K562 (cell line): ENCODE data around the gene REM1. TPM values are rescaled to one million over a fixed set of nuclear protein-coding genes. Genes with fewer than 3 reads are reported as not detected.
"Not testable (repeated sequence)": the region's sequence is repeated elsewhere in the genome, so short reads cannot be mapped to it uniquely, and the experiment has no call there.

Experiments used
- ATAC-seq: fragments of 200-7000 bp; cut with Tn5 transposase; 3 replicates; pipeline ENCODE4 v1.9.1; 2020; ENCODE audit warnings: moderate library complexity
- BruUV-seq: library from RNA; stranded (reverse); fragments of 400-500 nt; replicated peaks from 2 replicates; lab custom pipeline; 2021; lab: Mats Ljungman, UMichigan
- CTCF ChIA-PET: fragments of 300-600 bp; formaldehyde crosslinking; extraction: SDS; loops from one replicate; lab custom pipeline; 2021; ENCODE audit warnings: low intra/inter-chr PET ratio; lab: Yijun Ruan, JAX
- POLR2A ChIA-PET: fragments of 300-600, 350-650 bp; sonication (Branson Sonifier 250); formaldehyde crosslinking; extraction: SDS; loops from one replicate; lab custom pipeline; 2021; ENCODE audit warnings: antibody characterized with exemption, inconsistent platforms; lab: Yijun Ruan, JAX
- DNase-seq, 4 experiments: peaks; one replicate each; pipeline versions ENCODE4 v3.0.0 to v3.0.0-alpha.2; 2011 to 2018; ENCODE audit warnings: low spot score in 3 of 4, mixed read lengths in 3 of 4; ENCODE audit errors: extremely low read depth in 1 of 4
- FAIRE-seq: peaks from 2 replicates; lab custom pipeline; 2011; peaks lifted over from hg19 to GRCh38; lab: Jason Lieb, UNC
- H2AFZ ChIP-seq: 2 replicates; pipeline ENCODE4 v1.6.0; 2011; ENCODE audit warnings: low read depth, low read length, control low read depth, inconsistent platforms
- H3K27ac ChIP-seq: fragments of 200-600 bp; 3 replicates; pipeline ENCODE4 v1.8.0; 2011; ENCODE audit warnings: low read depth, mild to moderate bottlenecking, control low read depth, inconsistent platforms, low read length, moderate library complexity, mixed read lengths; ENCODE audit errors: extremely low read depth
- H3K27me3 ChIP-seq, 2 experiments: fragments of 300-600 bp in 1 of 2; 2 replicates in 1 of 2; 3 replicates in 1 of 2; pipeline versions ENCODE4 v1.6.0 to v1.8.0; 2011; ENCODE audit warnings: inconsistent platforms in 2 of 2, low read length in 2 of 2, mild to moderate bottlenecking in 1 of 2, mixed read lengths in 1 of 2, moderate library complexity in 1 of 2; ENCODE audit not compliant: control insufficient read depth in 2 of 2, insufficient read depth in 2 of 2
- H3K36me3 ChIP-seq: fragments of 300-600 bp; 3 replicates; pipeline ENCODE4 v1.8.0; 2011; ENCODE audit warnings: mild to moderate bottlenecking, low read length, inconsistent platforms; ENCODE audit not compliant: control insufficient read depth, insufficient read depth
- H3K4me1 ChIP-seq, 2 experiments: fragments of 200-600 bp in 1 of 2; replicated peaks in 1 of 2; 2 replicates in 1 of 2; 3 replicates in 1 of 2; pipeline versions ENCODE4 v1.5.1 to v1.8.0; 2011; ENCODE audit warnings: inconsistent platforms in 2 of 2, low read length in 2 of 2, mild to moderate bottlenecking in 1 of 2, mixed read lengths in 1 of 2, moderate library complexity in 1 of 2; ENCODE audit not compliant: control insufficient read depth in 2 of 2, insufficient read depth in 2 of 2
- H3K4me2 ChIP-seq: 2 replicates; pipeline ENCODE4 v1.6.1; 2011; ENCODE audit warnings: low read length, control low read depth, inconsistent platforms, mixed read lengths; ENCODE audit not compliant: insufficient read depth
- H3K4me3 ChIP-seq: fragments of 200-600 bp; sonication (generic), shearing (Covaris generic); 2 replicates; pipeline ENCODE4 v1.5.1; 2016; ENCODE audit warnings: control low read depth, inconsistent platforms
- H3K79me2 ChIP-seq: fragments of 200-600 bp; 3 replicates; pipeline ENCODE4 v1.8.0; 2011; ENCODE audit warnings: low read length, inconsistent platforms; ENCODE audit not compliant: control insufficient read depth, insufficient read depth
- H3K9ac ChIP-seq, 2 experiments: 2 replicates each; pipeline versions ENCODE4 v1.6.0 to v1.6.1; 2011; ENCODE audit warnings: low read depth in 2 of 2, low read length in 2 of 2, control low read depth in 1 of 2, inconsistent platforms in 1 of 2, mild to moderate bottlenecking in 1 of 2, mixed read lengths in 1 of 2; ENCODE audit not compliant: insufficient read depth in 1 of 2
- H3K9me1 ChIP-seq: one replicate; pipeline ENCODE4 v1.6.0; 2011; ENCODE audit warnings: inconsistent platforms, mild to moderate bottlenecking, low read length, moderate library complexity; ENCODE audit not compliant: control insufficient read depth, insufficient read depth
- H3K9me3 ChIP-seq: replicated peaks from 2 replicates; pipeline ENCODE4 v1.5.1; 2011; ENCODE audit warnings: low read depth, low read length, inconsistent platforms; ENCODE audit not compliant: control insufficient read depth, insufficient read depth
- H4K20me1 ChIP-seq: replicated peaks from 2 replicates; pipeline ENCODE4 v1.6.1; 2011; ENCODE audit warnings: low read length, inconsistent platforms, mixed read lengths; ENCODE audit not compliant: control insufficient read depth, insufficient read depth
- WGBS: fragments of 100-300 bp; shearing (Covaris generic); methylation state at CpG from one replicate; pipeline ENCODE4 v1.1.6; 2016; ENCODE audit warnings: low coverage, mixed read lengths; ENCODE audit not compliant: insufficient coverage; ENCODE audit errors: missing lambda C conversion rate; 5-methylcytosine and 5-hydroxymethylcytosine counted together
- in situ Hi-C: fragments of 300-500 bp; cut with MboI; formaldehyde crosslinking; loops from 4 replicates; pipeline ENCODE4 v1.15.0; 2018; ENCODE audit warnings: inconsistent platforms, mixed read lengths
- intact Hi-C: fragments of 100-400 bp; cut with micrococcal nuclease; formaldehyde crosslinking; loops from 2 replicates; pipeline ENCODE4 v1.14.2; 2022
- polyA plus RNA-seq, 8 experiments: library from polyadenylated mRNA; depleted of rRNA in 4 of 8; stranded (reverse) in 5 of 8; unstranded in 3 of 8; fragments of >200 nt; fragmentation: Nextera tagmentation in 2 of 8; fragmentation: Illumina TruSeq in 1 of 8; extraction: Ambion mirVana in 2 of 8; extraction: Trizol in 1 of 8; gene quantifications; 2 replicates each; pipeline versions ENCODE4 v1.2.1 to v1.2.3, GENCODE V29; 2011 to 2014; ENCODE audit warnings: inconsistent platforms in 1 of 8, missing spikeins in 1 of 8
- total RNA-seq, 7 experiments: library from RNA; depleted of rRNA in 6 of 7; stranded (reverse); fragments of >200 nt in 6 of 7; fragmentation: Illumina TruSeq in 2 of 7; extraction: Trizol in 2 of 7; gene quantifications; 2 replicates each; pipeline versions ENCODE4 v1.2.1 to v1.2.3, GENCODE V29; 2011 to 2021; ENCODE audit warnings: low replicate concordance in 1 of 7

The REM1 gene
- total and polyA plus RNA-seq, 9 of the 15 experiments (the other 6 are each of a cell fraction or from before 2014, with no cell fraction given) = not detected

DNA sequence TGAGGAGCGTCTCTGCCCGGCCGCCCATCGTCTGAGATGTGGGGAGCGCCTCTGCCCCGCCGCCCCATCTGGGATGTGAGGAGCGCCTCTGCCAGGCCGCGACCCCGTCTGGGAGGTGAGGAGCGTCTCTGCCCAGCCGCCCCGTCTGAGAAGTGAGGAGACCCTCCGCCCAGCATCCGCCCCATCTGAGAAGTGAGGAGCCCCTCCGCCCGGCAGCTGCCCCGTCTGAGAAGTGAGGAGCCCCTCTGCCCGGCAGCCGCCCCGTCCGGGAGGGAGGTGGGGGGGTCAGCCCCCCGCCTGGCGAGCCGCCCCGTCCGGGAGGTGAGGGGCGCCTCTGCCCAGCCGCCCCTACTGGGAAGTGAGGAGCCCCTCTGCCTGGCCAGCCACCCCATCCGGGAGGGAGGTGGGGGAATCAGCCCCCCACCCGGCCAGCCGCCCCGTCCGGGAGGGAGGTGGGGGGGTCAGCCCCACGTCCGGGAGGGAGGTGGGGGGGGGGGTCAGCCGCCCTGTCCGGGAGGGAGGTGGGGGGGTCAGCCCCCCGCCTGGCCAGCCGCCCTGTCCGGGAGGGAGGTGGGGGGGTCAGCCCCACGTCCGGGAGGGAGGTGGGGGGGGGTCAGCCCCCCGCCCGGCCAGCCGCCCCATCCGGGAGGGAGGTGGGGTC is 48.1 kb upstream of the REM1 start:
- H3K4me3 ChIP-seq, H3K9me3 ChIP-seq, intact Hi-C loops, POLR2A ChIA-PET, in situ Hi-C loops, H3K4me2 ChIP-seq, CTCF ChIA-PET, ATAC-seq, H3K36me3 ChIP-seq, H3K9ac ChIP-seq, H4K20me1 ChIP-seq, H3K27me3 ChIP-seq, H3K4me1 ChIP-seq, FAIRE-seq, H3K9me1 ChIP-seq, H2AFZ ChIP-seq, H3K27ac ChIP-seq, H3K79me2 ChIP-seq, DNase-seq, BruUV-seq: not testable (repeated sequence)
- 46% methylated on average over 11 of the region's 48 CpGs for whole genome bisulfite sequencing

DNA sequence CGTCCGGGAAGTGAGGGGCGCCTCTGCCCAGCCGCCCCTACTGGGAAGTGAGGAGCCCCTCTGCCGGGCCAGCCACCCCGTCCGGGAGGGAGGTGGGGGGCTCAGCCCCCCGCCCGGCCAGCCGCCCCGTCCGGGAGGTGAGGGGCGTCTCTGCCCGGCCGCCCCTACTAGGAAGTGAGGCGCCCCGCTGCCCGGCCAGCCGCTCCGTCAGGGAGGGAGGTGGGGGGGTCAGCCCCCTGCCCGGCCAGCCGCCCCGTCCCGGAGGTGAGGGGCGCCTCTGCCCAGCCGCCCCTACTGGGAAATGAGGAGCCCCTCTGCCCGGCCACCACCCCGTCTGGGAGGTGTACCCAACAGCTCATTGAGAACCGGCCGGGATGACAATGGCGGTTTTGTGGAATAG is 47.5 kb upstream of the REM1 start:
- H3K9me3 ChIP-seq, CTCF ChIA-PET, ATAC-seq, DNase-seq, H3K79me2 ChIP-seq, H4K20me1 ChIP-seq, H2AFZ ChIP-seq, H3K9ac ChIP-seq, H3K4me3 ChIP-seq, FAIRE-seq, H3K4me2 ChIP-seq, H3K27me3 ChIP-seq, in situ Hi-C loops, H3K4me1 ChIP-seq, intact Hi-C loops, POLR2A ChIA-PET, BruUV-seq, H3K36me3 ChIP-seq, H3K9me1 ChIP-seq, H3K27ac ChIP-seq: not testable (repeated sequence)
- 24% methylated on average over 9 of the region's 31 CpGs for WGBS
